NCI-H1092 treated with DMSO at 0.1 percent for 48 hours (cell line): ENCODE results near the gene CUL5.
"Not testable (repeated sequence)": the region's sequence is repeated elsewhere in the genome, so short reads cannot be mapped to it uniquely, and the experiment has no call there.

Source experiments
- DNase-seq: peaks from one replicate; lab custom pipeline; 2025; lab: John Stamatoyannopoulos, UW

CUL5 gene

DNA sequence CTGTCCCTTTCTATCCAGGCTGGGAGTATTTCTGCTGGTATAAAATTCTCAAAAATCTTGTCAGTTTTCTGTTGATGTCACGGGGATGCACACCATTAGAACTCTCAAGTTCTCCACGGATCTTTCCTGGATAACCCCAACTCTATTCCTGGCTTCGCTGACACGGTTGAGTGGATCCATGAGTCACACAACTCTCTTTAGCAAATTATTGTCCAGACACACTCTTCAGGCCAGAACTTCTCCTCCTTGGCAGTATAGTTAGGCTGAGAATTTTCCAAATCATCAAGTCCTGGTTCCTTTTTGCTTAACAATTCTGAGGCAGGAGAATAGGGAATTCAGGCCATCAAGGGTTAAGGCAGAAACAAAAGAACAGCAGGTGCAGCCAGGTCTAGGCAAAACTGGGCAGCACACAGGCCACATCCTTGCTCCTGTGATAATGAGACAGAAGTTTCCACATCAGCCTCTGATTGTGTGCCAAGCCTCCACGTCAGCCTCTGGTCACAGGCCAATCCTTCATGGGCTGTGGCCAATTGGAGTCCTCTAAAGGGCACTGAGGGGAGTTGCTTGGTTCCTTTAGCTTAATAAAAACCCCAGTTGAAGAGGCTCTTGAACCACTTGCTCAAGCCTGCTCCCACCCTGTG is 106.9 kb downstream of the CUL5 start:
- DNase-seq = peak; percentile 91

DNA sequence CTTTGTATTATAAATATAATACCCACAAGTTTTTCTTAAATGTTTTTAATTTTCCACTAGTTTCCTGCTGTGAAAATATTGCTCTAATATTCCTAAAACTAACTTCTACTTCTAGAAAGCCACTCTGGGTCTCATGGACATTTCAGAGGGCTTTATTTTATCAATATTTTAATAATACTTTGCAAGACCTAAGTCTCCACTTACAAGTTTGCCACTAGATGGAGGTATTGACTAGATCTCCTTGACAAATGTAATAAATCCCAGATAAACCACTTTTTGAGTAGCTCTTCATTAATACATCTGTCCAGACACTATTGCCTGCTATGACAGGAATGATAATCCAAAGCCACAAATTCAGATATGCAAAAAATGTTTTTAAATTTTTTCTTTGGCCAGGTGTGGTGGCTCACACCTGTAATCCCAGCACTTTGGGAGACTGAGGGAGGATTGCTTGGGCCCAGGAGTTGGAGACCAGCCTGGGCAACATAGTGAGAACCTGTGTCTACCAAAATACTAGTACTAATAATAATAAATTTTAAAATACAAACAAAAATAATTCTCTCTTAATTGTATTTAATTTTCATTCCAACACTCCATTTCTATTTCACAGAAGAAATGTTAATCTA is 109.2 kb downstream of the CUL5 start:
- DNase-seq = peak; percentile 65

DNA sequence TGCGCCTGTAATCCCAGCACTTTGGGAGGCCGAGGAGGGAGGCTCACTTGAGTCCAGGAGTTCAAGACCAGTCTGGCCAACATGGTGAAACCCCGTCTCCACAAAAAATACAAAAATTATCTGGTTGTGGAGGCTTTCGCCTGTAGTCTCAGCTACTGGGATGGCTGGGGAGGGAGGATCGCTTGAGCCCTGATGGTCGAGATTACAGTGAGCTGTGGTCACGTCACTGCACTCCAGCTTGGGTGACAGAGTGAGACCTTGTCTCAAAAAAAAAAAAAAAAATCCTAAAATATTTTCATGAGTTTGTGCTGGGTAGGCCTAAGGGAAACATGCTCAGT is 112.2 kb downstream of the CUL5 start:
- not testable (repeated sequence) for DNase-seq

GRCh38 chr11:108121274-108122155 is 112.8 kb downstream of the CUL5 start, which contains the start of gene ACAT1:
Gene ACAT1, plus strand, starts transcription at chr11:108121567. Its CDS starts 40 bp downstream, at chr11:108121607.
- DNase-seq = peak; percentile 93

GRCh38 chr11:108122166-108122628 is 113.5 kb downstream of the CUL5 start:
- no peak for DNase-seq

GRCh38 chr11:108125096-108125495 is 116.4 kb downstream of the CUL5 start:
- no peak for DNase-seq

- DNase-seq = no peak
Measured at GRCh38 chr11:108128772-108129171, 120.1 kb downstream of the CUL5 start.

GRCh38 chr11:108131993-108132392 is 123.3 kb downstream of the CUL5 start:
- no peak for DNase-seq

DNA sequence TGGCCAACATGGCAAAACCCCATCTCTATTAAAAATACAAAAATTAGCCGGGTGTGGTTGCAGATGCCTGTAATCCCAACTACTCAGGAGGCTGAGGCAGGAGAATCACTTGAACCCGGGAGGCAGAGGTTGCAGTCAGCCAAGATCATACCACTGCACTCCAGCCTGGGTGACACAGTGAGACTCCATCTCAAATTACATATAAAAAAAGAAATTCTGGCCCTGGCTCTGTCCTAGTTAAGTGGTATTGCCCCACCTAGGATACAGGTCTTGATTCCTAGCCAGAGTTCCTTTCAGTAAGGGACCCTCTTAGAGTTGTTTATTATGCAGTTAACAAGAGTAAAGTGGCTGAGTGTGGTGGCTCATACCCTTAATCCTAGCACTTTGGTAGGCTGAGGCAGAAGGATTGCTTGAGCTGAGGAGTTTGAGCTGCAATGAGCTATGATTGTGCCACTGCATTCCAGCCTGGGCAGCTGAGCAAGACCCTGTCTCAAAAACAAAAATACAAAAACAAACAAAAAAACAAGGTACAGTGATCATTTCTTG is 124.4 kb downstream of the CUL5 start:
- not testable (repeated sequence) for DNase-seq

DNA sequence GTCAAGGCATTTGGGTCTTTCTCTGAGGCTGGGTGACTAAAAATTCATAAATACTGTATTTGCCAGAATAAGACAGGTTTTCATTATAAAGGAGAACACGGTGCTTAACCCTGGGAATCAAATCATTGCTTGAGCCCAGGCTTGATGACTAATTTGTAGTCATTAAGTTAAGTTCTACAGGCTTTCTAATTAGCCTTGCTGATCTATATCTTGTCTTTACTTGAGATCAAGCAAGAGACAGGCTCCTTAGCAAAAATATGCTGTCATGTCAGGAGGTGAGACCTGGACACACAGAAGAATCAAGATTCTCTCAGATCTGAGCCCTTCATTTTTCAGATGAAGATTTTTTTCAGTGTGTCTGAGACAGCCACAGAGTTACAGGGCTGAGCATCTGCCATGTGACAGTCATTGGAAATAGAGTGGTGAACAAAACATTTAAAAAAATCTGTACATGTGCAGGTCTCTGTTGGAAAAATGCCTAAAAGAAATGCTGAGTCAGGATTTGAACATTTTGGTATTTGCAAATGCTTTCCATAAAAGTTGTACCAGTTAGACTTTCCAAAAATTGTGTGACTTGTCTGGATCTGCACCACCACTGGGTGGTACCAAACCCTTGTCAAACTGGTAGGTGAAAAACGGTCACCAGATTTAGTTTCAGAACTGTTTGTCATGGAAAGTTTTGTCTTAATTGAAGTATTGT is 127.3 kb downstream of the CUL5 start:
- DNase-seq = no peak

DNA sequence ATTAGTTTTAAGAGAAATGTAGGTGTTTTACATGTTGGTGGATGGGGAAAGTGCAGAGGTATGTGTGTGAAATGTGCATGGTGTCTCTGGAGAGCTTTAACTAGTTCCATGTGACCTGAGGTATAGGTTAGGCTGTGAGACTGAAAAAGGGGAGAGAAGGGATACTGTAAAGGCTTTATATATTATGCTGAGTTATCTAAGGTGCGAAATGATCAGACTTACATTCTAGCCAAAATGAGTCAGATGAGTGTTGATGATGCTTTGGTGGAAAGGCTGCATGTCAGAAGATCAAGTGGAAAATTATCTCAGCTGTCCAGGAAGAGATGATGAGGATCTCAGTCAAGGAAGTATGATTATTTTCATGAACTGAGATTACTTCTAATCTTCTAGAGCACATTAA is 128.5 kb downstream of the CUL5 start:
- no peak for DNase-seq

DNA sequence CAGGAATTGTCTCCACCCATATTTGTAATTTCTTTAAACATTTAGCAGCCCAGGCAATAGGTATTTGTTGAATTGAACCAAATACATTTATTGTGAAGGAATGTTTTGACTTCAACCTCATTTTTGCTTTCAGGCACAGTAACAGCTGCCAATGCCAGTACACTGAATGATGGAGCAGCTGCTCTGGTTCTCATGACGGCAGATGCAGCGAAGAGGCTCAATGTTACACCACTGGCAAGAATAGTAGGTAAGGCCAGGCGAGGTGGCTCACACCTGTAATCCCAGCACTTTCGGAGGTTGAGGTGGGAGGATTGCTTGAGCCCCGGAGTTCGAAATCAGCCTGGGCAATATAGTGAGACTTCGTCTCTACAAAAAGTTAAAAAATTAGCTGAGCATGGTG is 133.6 kb downstream of the CUL5 start:
- DNase-seq = no peak

- DNase-seq = no peak
Measured at GRCh38 chr11:108144615-108145014, 135.9 kb downstream of the CUL5 start.

DNA sequence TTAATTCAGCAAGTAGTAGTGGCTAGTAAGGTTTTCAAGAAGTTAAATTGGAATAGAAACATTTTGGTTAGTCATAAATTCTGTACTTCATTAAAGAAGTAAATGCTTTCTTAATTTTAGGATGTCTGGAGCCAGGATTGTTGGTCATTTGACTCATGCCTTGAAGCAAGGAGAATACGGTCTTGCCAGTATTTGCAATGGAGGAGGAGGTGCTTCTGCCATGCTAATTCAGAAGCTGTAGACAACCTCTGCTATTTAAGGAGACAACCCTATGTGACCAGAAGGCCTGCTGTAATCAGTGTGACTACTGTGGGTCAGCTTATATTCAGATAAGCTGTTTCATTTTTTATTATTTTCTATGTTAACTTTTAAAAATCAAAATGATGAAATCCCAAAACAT is 138.5 kb downstream of the CUL5 start:
- DNase-seq = no peak

GRCh38 chr11:108148556-108148955 is 139.9 kb downstream of the CUL5 start:
- no peak for DNase-seq

DNA sequence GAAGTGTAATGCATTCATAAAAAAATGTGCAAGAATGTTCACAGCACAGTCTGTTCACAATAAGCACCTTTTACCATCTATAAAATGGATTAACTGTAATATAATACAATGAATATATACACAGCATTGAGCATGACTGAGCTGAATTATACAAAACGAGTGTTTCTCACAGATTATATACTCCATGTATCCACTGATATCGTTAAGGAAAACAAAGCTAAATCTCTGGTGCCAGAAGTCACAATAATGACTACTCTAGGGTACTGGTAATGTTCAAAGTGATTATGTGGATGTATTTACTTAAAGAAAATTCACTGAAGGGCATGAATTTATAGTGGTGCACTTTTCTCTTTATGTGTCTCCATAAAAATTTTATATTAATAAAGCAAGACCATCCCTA is 145.9 kb downstream of the CUL5 start:
- DNase-seq = no peak
